IMR-90 (cell line): ENCODE measurements around the gene ITK. TPM values are rescaled to one million over a fixed set of nuclear protein-coding genes. Genes with fewer than 3 reads are reported as not detected.

ENCODE experiments used
- ATAC-seq: fragments of 200-7000 bp; cut with Tn5 transposase; 2 replicates; pipeline ENCODE4 v1.9.1; 2020; ENCODE audit warnings: low read depth, mild to moderate bottlenecking, moderate library complexity
- BruUV-seq: library from RNA; stranded (reverse); fragments of 400-500 nt; replicated peaks from 2 replicates; lab custom pipeline; 2021; lab: Mats Ljungman, UMichigan
- CTCF ChIA-PET: fragments of 300-600 bp; formaldehyde crosslinking; extraction: SDS; loops from one replicate; lab custom pipeline; 2021; ENCODE audit warnings: antibody characterized with exemption; lab: Yijun Ruan, JAX
- POLR2A ChIA-PET: fragments of 300-600 bp; sonication (Branson Sonifier 250); formaldehyde crosslinking; loops from one replicate; lab custom pipeline; 2022; ENCODE audit warnings: antibody characterized with exemption; ENCODE audit not compliant: unreplicated experiment; lab: Charles Lee
- DNase-seq: peaks from one replicate; pipeline ENCODE4 v3.0.0; 2013
- H2AFZ ChIP-seq: replicated peaks from 2 replicates; pipeline ENCODE3; 2013; ENCODE audit warnings: low read length, mild to moderate bottlenecking; ENCODE audit not compliant: poor library complexity
- H2AK5ac ChIP-seq: 2 replicates; pipeline ENCODE4 v1.6.1; 2013; ENCODE audit warnings: low read depth, low read length, inconsistent platforms
- H2AK9ac ChIP-seq: replicated peaks from 2 replicates; pipeline ENCODE3; 2013; ENCODE audit warnings: mild to moderate bottlenecking, low read depth, low read length, moderate library complexity; ENCODE audit not compliant: poor library complexity
- H2BK120ac ChIP-seq: 2 replicates; pipeline ENCODE4 v1.6.1; 2013; ENCODE audit warnings: low read depth, low read length, inconsistent platforms
- H2BK15ac ChIP-seq: 3 replicates; pipeline ENCODE4 v1.6.1; 2013; ENCODE audit warnings: low read depth, low read length, inconsistent platforms
- H2BK20ac ChIP-seq: 2 replicates; pipeline ENCODE4 v1.6.1; 2013; ENCODE audit warnings: low read depth, mild to moderate bottlenecking, inconsistent platforms, low read length, moderate library complexity
- H2BK5ac ChIP-seq: 2 replicates; pipeline ENCODE4 v1.6.1; 2013; ENCODE audit warnings: mild to moderate bottlenecking, low read depth, low read length, inconsistent platforms; ENCODE audit not compliant: poor library complexity, severe bottlenecking
- H3K14ac ChIP-seq: replicated peaks from 2 replicates; pipeline ENCODE4 v1.6.1; 2013; ENCODE audit warnings: low read depth, low read length, inconsistent platforms
- H3K18ac ChIP-seq: 2 replicates; pipeline ENCODE4 v1.6.1; 2013; ENCODE audit warnings: low read depth, low read length, control low read depth
- H3K23ac ChIP-seq: 2 replicates; pipeline ENCODE4 v1.6.1; 2013; ENCODE audit warnings: low read depth, low read length, inconsistent platforms
- H3K27ac ChIP-seq: 2 replicates; pipeline ENCODE4 v1.5.1; 2013; ENCODE audit warnings: mild to moderate bottlenecking, control low read depth, low read length; ENCODE audit not compliant: insufficient read depth
- H3K27me3 ChIP-seq: 2 replicates; pipeline ENCODE4 v1.6.1; 2013; ENCODE audit warnings: low read length; ENCODE audit not compliant: control insufficient read depth, insufficient read depth
- H3K36me3 ChIP-seq: 2 replicates; pipeline ENCODE4 v1.6.1; 2013; ENCODE audit warnings: low read length, mixed read lengths; ENCODE audit not compliant: control insufficient read depth, insufficient read depth
- H3K4ac ChIP-seq: 2 replicates; pipeline ENCODE4 v1.6.1; 2013; ENCODE audit warnings: low read depth, low read length, inconsistent platforms
- H3K4me1 ChIP-seq: 2 replicates; pipeline ENCODE4 v1.6.1; 2013; ENCODE audit warnings: low read length, mixed read lengths; ENCODE audit not compliant: control insufficient read depth, insufficient read depth
- H3K4me2 ChIP-seq: 2 replicates; pipeline ENCODE4 v1.6.1; 2013; ENCODE audit warnings: low read depth, mild to moderate bottlenecking, control low read depth, low read length, moderate library complexity
- H3K4me3 ChIP-seq: 2 replicates; pipeline ENCODE4 v1.5.1; 2013; ENCODE audit warnings: low read depth, mild to moderate bottlenecking, control low read depth, low read length, moderate library complexity; ENCODE audit not compliant: insufficient read depth
- H3K56ac ChIP-seq: 2 replicates; pipeline ENCODE4 v1.6.1; 2013; ENCODE audit warnings: low read length, inconsistent platforms; ENCODE audit not compliant: insufficient read depth; ENCODE audit errors: extremely low read depth
- H3K79me1 ChIP-seq, 2 experiments: 2 replicates each; pipeline ENCODE4 v1.6.1; 2013; ENCODE audit warnings: low read length in 2 of 2, inconsistent platforms in 1 of 2, low read depth in 1 of 2
- H3K9ac ChIP-seq: 2 replicates; pipeline ENCODE4 v1.6.1; 2013; ENCODE audit warnings: low read depth, low read length, control low read depth
- H3K9me1 ChIP-seq: 2 replicates; pipeline ENCODE4 v1.6.1; 2013; ENCODE audit warnings: low read length, inconsistent platforms; ENCODE audit not compliant: insufficient read depth
- H3K9me3 ChIP-seq: 2 replicates; pipeline ENCODE4 v1.6.1; 2013; ENCODE audit warnings: low read length; ENCODE audit not compliant: control insufficient read depth, insufficient read depth
- H4K20me1 ChIP-seq: 2 replicates; pipeline ENCODE4 v1.6.1; 2013; ENCODE audit warnings: low read length, inconsistent platforms; ENCODE audit not compliant: insufficient read depth
- H4K5ac ChIP-seq: 2 replicates; pipeline ENCODE4 v1.6.1; 2013; ENCODE audit warnings: mild to moderate bottlenecking, low read depth, low read length, control low read depth
- H4K8ac ChIP-seq, 2 experiments: 2 replicates each; pipeline ENCODE4 v1.6.1; 2013; ENCODE audit warnings: low read depth in 2 of 2, low read length in 2 of 2, control low read depth in 1 of 2, inconsistent platforms in 1 of 2
- H4K91ac ChIP-seq: 2 replicates; pipeline ENCODE4 v1.6.1; 2013; ENCODE audit warnings: low read depth, low read length, inconsistent platforms; ENCODE audit not compliant: insufficient read depth
- BHLHE40 ChIP-seq: fragments of 150-350 bp; IDR thresholded peaks from 2 replicates; pipeline ENCODE4 v1.6.1; 2016; ENCODE audit warnings: mild to moderate bottlenecking, low read depth, low read length
- CEBPB ChIP-seq: IDR thresholded peaks from 2 replicates; pipeline ENCODE4 v1.6.1; 2012; ENCODE audit warnings: low read depth, low read length, improper control_type of control experiment
- CHD1 ChIP-seq: IDR thresholded peaks from 2 replicates; pipeline ENCODE4 v1.6.1; 2012; ENCODE audit warnings: low read depth, low read length, improper control_type of control experiment
- FOS ChIP-seq: fragments of 150-350 bp; IDR thresholded peaks from 2 replicates; pipeline ENCODE4 v1.6.1; 2016; ENCODE audit warnings: low read depth, low read length
- MAFK ChIP-seq: IDR thresholded peaks from 2 replicates; pipeline ENCODE4 v1.6.1; 2012; ENCODE audit warnings: low read depth, low read length, improper control_type of control experiment
- MAZ ChIP-seq: IDR thresholded peaks from 2 replicates; pipeline ENCODE4 v1.6.1; 2012; ENCODE audit warnings: low read depth, mild to moderate bottlenecking, low read length, improper control_type of control experiment, moderate library complexity, borderline replicate concordance
- MXI1 ChIP-seq: IDR thresholded peaks from 2 replicates; pipeline ENCODE4 v1.6.1; 2012; ENCODE audit warnings: low read depth, mild to moderate bottlenecking, low read length, moderate library complexity, borderline replicate concordance
- NFE2L2 ChIP-seq: fragments of 150-350 bp; IDR thresholded peaks from 2 replicates; pipeline ENCODE4 v1.6.1; 2016; ENCODE audit warnings: low read depth, mild to moderate bottlenecking, low read length
- POLR2A ChIP-seq: IDR thresholded peaks from 2 replicates; pipeline ENCODE4 v1.6.1; 2012; ENCODE audit warnings: mild to moderate bottlenecking, low read depth, low read length
- RAD21 ChIP-seq: IDR thresholded peaks from 2 replicates; pipeline ENCODE4 v1.6.1; 2012; ENCODE audit warnings: low read length, improper control_type of control experiment
- RCOR1 ChIP-seq: IDR thresholded peaks from 2 replicates; pipeline ENCODE4 v1.6.1; 2012; ENCODE audit warnings: mild to moderate bottlenecking, low read length, improper control_type of control experiment; ENCODE audit not compliant: insufficient replicate concordance
- RFX5 ChIP-seq: IDR thresholded peaks from 2 replicates; pipeline ENCODE4 v1.8.0; 2012; ENCODE audit warnings: low read depth, mild to moderate bottlenecking, low read length, moderate library complexity
- SMC3 ChIP-seq: fragments of 150-350 bp; IDR thresholded peaks from 2 replicates; pipeline ENCODE4 v1.6.1; 2016; ENCODE audit warnings: low read depth, mild to moderate bottlenecking, antibody characterized with exemption, low read length, moderate library complexity
- WGBS, 2 experiments: methylation state at CpG; one replicate each; pipeline versions ENCODE4 v1.1.5 to v1.1.7; 2013; ENCODE audit warnings: missing lambda C conversion rate in 2 of 2; ENCODE audit not compliant: insufficient read length in 1 of 2; ENCODE audit errors: extremely low coverage in 2 of 2; 5-methylcytosine and 5-hydroxymethylcytosine counted together
- dilution Hi-C: fragments of 300-500 bp; cut with HindIII; formaldehyde crosslinking; loops from one replicate; pipeline ENCODE4 v1.14.3; 2018; ENCODE audit warnings: low sequenced_read_pairs; ENCODE audit not compliant: unreplicated experiment
- in situ Hi-C: fragments of 300-500 bp; cut with MboI; formaldehyde crosslinking; loops from 3 replicates; pipeline ENCODE4 v1.14.3; 2019; ENCODE audit warnings: low sequenced_read_pairs, inconsistent platforms, mixed read lengths
- intact Hi-C: fragments of 100-400 bp; cut with micrococcal nuclease; formaldehyde crosslinking; loops from 2 replicates; pipeline ENCODE4 v1.10.0; 2022
- polyA plus RNA-seq, 3 experiments: library from polyadenylated mRNA; depleted of rRNA; stranded (reverse); fragments of >200 nt; gene quantifications; 2 replicates each; pipeline ENCODE4 v1.2.3, GENCODE V29; 2012; ENCODE audit warnings: low replicate concordance in 1 of 3
- total RNA-seq: library from RNA; depleted of rRNA; stranded (reverse); fragments of >200 nt; gene quantifications from 2 replicates; pipeline ENCODE4 v1.2.3, GENCODE V29; 2012
- TF ChIP-seq, protein P1 (sequence below): conservative IDR thresholded peaks from 2 replicates; pipeline ENCODE4 v1.5.1; 2012; ENCODE audit warnings: mild to moderate bottlenecking, low read depth, low read length, improper control_type of control experiment
- TF ChIP-seq, protein P2 (sequence below): fragments of 150-350 bp; IDR thresholded peaks from 2 replicates; pipeline ENCODE4 v1.6.1; 2017; ENCODE audit warnings: mild to moderate bottlenecking, antibody characterized with exemption, low read length, low read depth
- TF ChIP-seq, protein P3 (sequence below): fragments of 150-350 bp; IDR thresholded peaks from 2 replicates; pipeline ENCODE4 v1.6.1; 2016; ENCODE audit warnings: low read depth, mild to moderate bottlenecking, low read length, moderate library complexity, borderline replicate concordance

The ITK gene
- total and polyA plus RNA-seq, 2 of the 4 experiments (the other 2 are of a cell fraction) = not detected

DNA sequence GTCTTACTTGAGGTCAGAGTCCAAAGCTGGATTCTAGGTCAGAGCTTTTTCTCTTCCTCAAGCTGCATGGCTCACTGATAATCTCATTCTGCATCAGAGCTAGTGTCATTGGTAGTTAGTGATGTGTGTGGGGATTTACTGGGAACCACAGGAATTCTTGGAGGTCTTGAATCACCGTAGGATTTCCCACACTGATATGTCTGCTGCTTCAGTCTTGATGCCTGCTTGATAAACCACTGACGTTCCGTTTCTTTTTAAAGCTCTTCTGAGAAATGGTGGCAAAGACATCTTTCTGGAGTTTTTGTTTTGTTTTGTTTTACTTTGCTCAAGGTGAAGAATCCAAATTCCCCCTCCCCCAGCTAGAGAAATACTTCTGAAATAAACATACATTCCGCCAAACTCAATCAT is 13.4 kb upstream of the ITK start:
- dilution Hi-C loops = no loop called here
- Histone ChIP-seq H3K9me1 (no peaks in the 10 kb centered on the region), H3K9ac (no peak overlapping the region), H3K4ac (no peak overlapping the region), H3K56ac (no peak overlapping the region), H3K18ac (no peak overlapping the region), H2BK120ac (no peak overlapping the region), H4K5ac (no peak overlapping the region), H4K20me1 (no peaks in the 10 kb centered on the region), H2AK9ac (no peak overlapping the region), H4K8ac (no peak overlapping the region), H3K4me1 (no peaks in the 10 kb centered on the region), H2BK5ac (no peak overlapping the region), H2AFZ (no peak overlapping the region), H4K91ac (no peak overlapping the region), H3K4me3 (no peak overlapping the region), H2AK5ac (no peak overlapping the region), H2BK20ac (no peak overlapping the region), H3K9me3 (no peaks in the 10 kb centered on the region), H3K27me3 (peaks cover 1% of the 10 kb centered on the region; the same call in 1 of the 2 replicates), H3K4me2 (no peak overlapping the region), H3K23ac (no peak overlapping the region), H3K36me3 (no peaks in the 10 kb centered on the region), H3K14ac (no peak overlapping the region), H2BK15ac (no peak overlapping the region), H3K79me1 (no peaks in the 10 kb centered on the region), H3K27ac (no peak overlapping the region)
- intact Hi-C loops = no loop called here
- ChIA-PET CTCF (no interaction called here), POLR2A (interaction anchor here (0.6 to 0.7 kb wide), 2 partner anchors 29 to 103 kb away, joined by 3 to 4 read pairs; no protein-coding TSS in a partner anchor)
- DNase-seq (peak; percentile 63), ATAC-seq (no peak)
- no CpG with 5 or more reads among the region's 4 CpGs for WGBS, 2 experiments
- no TSS peak for BruUV-seq
- in situ Hi-C loops = no loop called here
- TF ChIP-seq SMC3 (no peak), BHLHE40 (no peak), MAZ (no peak), POLR2A (no peak), NFE2L2 (no peak), MXI1 (no peak), RFX5 (no peak), RAD21 (no peak), CEBPB (no peak), MAFK (no peak), FOS (no peak), RCOR1 (no peak), CHD1 (no peak)
- TF ChIP-seq, protein P1, sequence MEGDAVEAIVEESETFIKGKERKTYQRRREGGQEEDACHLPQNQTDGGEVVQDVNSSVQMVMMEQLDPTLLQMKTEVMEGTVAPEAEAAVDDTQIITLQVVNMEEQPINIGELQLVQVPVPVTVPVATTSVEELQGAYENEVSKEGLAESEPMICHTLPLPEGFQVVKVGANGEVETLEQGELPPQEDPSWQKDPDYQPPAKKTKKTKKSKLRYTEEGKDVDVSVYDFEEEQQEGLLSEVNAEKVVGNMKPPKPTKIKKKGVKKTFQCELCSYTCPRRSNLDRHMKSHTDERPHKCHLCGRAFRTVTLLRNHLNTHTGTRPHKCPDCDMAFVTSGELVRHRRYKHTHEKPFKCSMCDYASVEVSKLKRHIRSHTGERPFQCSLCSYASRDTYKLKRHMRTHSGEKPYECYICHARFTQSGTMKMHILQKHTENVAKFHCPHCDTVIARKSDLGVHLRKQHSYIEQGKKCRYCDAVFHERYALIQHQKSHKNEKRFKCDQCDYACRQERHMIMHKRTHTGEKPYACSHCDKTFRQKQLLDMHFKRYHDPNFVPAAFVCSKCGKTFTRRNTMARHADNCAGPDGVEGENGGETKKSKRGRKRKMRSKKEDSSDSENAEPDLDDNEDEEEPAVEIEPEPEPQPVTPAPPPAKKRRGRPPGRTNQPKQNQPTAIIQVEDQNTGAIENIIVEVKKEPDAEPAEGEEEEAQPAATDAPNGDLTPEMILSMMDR = no peak
- TF ChIP-seq, protein P2, sequence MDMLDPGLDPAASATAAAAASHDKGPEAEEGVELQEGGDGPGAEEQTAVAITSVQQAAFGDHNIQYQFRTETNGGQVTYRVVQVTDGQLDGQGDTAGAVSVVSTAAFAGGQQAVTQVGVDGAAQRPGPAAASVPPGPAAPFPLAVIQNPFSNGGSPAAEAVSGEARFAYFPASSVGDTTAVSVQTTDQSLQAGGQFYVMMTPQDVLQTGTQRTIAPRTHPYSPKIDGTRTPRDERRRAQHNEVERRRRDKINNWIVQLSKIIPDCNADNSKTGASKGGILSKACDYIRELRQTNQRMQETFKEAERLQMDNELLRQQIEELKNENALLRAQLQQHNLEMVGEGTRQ = no peak
- TF ChIP-seq, protein P3, sequence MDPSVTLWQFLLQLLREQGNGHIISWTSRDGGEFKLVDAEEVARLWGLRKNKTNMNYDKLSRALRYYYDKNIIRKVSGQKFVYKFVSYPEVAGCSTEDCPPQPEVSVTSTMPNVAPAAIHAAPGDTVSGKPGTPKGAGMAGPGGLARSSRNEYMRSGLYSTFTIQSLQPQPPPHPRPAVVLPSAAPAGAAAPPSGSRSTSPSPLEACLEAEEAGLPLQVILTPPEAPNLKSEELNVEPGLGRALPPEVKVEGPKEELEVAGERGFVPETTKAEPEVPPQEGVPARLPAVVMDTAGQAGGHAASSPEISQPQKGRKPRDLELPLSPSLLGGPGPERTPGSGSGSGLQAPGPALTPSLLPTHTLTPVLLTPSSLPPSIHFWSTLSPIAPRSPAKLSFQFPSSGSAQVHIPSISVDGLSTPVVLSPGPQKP = no peak
